SK-N-SH treated with all-trans-retinoic acid at 6 μM for 48 hours (cell line): Measurements from ENCODE around the gene SPAM1.

Experiments used
- ATAC-seq: fragments of 200-7000 bp; cut with Tn5 transposase; 3 replicates; pipeline ENCODE4 v1.9.1; 2020; ENCODE audit warnings: mild to moderate bottlenecking, moderate library complexity
- ARNTL ChIP-seq: fragments of 450-650 bp; formaldehyde crosslinking; IDR thresholded peaks from 2 replicates; pipeline ENCODE4 v1.5.0; 2020; ENCODE audit warnings: low read depth, mild to moderate bottlenecking, moderate library complexity, borderline replicate concordance
- BACH2 ChIP-seq: fragments of 250-450 bp; sonication (Bioruptor Pico); IDR thresholded peaks from 2 replicates; pipeline ENCODE4 v1.9.0; 2021; ENCODE audit warnings: mild to moderate bottlenecking, borderline replicate concordance
- CREB5 ChIP-seq: fragments of 250-450 bp; sonication (Bioruptor Pico); IDR thresholded peaks from 2 replicates; pipeline ENCODE4 v1.5.1; 2020; ENCODE audit warnings: low read depth, mild to moderate bottlenecking, moderate library complexity
- CSDC2 ChIP-seq: fragments of 250-450 bp; sonication (Bioruptor Pico); IDR thresholded peaks from 2 replicates; pipeline ENCODE4 v1.5.0; 2020; ENCODE audit warnings: mild to moderate bottlenecking, moderate library complexity
- CSRNP3 ChIP-seq: fragments of 250-450 bp; sonication (Bioruptor Pico); IDR thresholded peaks from 2 replicates; pipeline ENCODE4 v1.5.1; 2021; ENCODE audit warnings: mild to moderate bottlenecking, moderate library complexity
- ESRRG ChIP-seq: fragments of 250-450 bp; sonication (Bioruptor Pico); IDR thresholded peaks from 2 replicates; pipeline ENCODE4 v1.6.1; 2021; ENCODE audit warnings: mild to moderate bottlenecking
- ISL1 ChIP-seq: fragments of 250-450 bp; sonication (Bioruptor Pico); IDR thresholded peaks from 2 replicates; pipeline ENCODE4 v2.1.2; 2022; ENCODE audit warnings: mild to moderate bottlenecking, moderate library complexity
- OSR1 ChIP-seq: fragments of 250-450 bp; sonication (Bioruptor Pico); IDR thresholded peaks from 2 replicates; pipeline ENCODE4 v1.8.0; 2022; ENCODE audit warnings: moderate library complexity, mild to moderate bottlenecking, inconsistent platforms
- PATZ1 ChIP-seq: fragments of 250-450 bp; sonication (Bioruptor Pico); IDR thresholded peaks from 2 replicates; pipeline ENCODE4 v1.8.0; 2020; ENCODE audit warnings: mild to moderate bottlenecking, moderate library complexity, borderline replicate concordance
- PPARA ChIP-seq: fragments of 250-450 bp; sonication (Bioruptor Pico); IDR thresholded peaks from 2 replicates; pipeline ENCODE4 v1.5.0; 2020; ENCODE audit warnings: mild to moderate bottlenecking, borderline replicate concordance
- RARB ChIP-seq: fragments of 250-450 bp; sonication (Bioruptor Pico); IDR thresholded peaks from 2 replicates; pipeline ENCODE4 v1.8.0; 2021; ENCODE audit warnings: mild to moderate bottlenecking, moderate library complexity
- SNAI2 ChIP-seq: fragments of 250-450 bp; sonication (Bioruptor Pico); IDR thresholded peaks from 2 replicates; pipeline ENCODE4 v1.5.0; 2020; ENCODE audit warnings: mild to moderate bottlenecking, moderate library complexity
- TCF4 ChIP-seq: fragments of 250-450 bp; sonication (Bioruptor Pico); IDR thresholded peaks from 2 replicates; pipeline ENCODE4 v1.8.0; 2021; ENCODE audit warnings: mild to moderate bottlenecking, moderate library complexity, borderline replicate concordance
- TOX ChIP-seq: fragments of 250-450 bp; sonication (Bioruptor Pico); IDR thresholded peaks from 2 replicates; pipeline ENCODE4 v1.8.0; 2021; ENCODE audit warnings: mild to moderate bottlenecking, moderate library complexity, borderline replicate concordance
- TSHZ2 ChIP-seq: fragments of 250-450 bp; sonication (Bioruptor Pico); IDR thresholded peaks from 2 replicates; pipeline ENCODE4 v1.5.0; 2020; ENCODE audit warnings: mild to moderate bottlenecking, moderate library complexity
- ZC3H10 ChIP-seq: fragments of 250-450 bp; sonication (Bioruptor Pico); IDR thresholded peaks from 2 replicates; pipeline ENCODE4 v1.5.1; 2021; ENCODE audit warnings: mild to moderate bottlenecking, moderate library complexity
- ZFP3 ChIP-seq: fragments of 250-450 bp; sonication (Bioruptor Pico); IDR thresholded peaks from 2 replicates; pipeline ENCODE4 v1.5.0; 2020; ENCODE audit warnings: mild to moderate bottlenecking, moderate library complexity
- ZFP30 ChIP-seq: fragments of 450-650 bp; formaldehyde crosslinking; IDR thresholded peaks from 2 replicates; pipeline ENCODE4 v1.5.0; 2022; ENCODE audit warnings: mild to moderate bottlenecking, moderate library complexity
- ZNF70 ChIP-seq: fragments of 450-650 bp; formaldehyde crosslinking; IDR thresholded peaks from 2 replicates; pipeline ENCODE4 v1.5.0; 2020; ENCODE audit warnings: mild to moderate bottlenecking, moderate library complexity
- ZNF8 ChIP-seq: fragments of 450-650 bp; formaldehyde crosslinking; IDR thresholded peaks from 2 replicates; pipeline ENCODE4 v1.5.0; 2020; ENCODE audit warnings: mild to moderate bottlenecking, moderate library complexity

Gene SPAM1

GRCh38 chr7:123916240-123916724, 8.8 kb upstream of the SPAM1 start:
- no peak for TF ChIP-seq ESRRG (CRISPR knock-in tag)
- TF ChIP-seq SNAI2, result no peak
- TF ChIP-seq OSR1 (CRISPR knock-in tag), result no peak
- TF ChIP-seq RARB, result no peak
- no peak for TF ChIP-seq TCF4
- no peak for TF ChIP-seq ZC3H10
- no peak for TF ChIP-seq CSRNP3 (CRISPR knock-in tag)
- no peak for TF ChIP-seq ZFP3 (CRISPR knock-in tag)
- no peak for TF ChIP-seq ZNF70
- TF ChIP-seq CREB5 (CRISPR knock-in tag), result no peak
- TF ChIP-seq ISL1, result no peak
- no peak for TF ChIP-seq TOX
- no peak for TF ChIP-seq TSHZ2 (CRISPR knock-in tag)
- TF ChIP-seq, all 23 proteins: peak for 0
- ATAC-seq, result peak; percentile 78; the same call in 2 of the 3 replicates

GRCh38 chr7:123917878-123918277, 7.2 kb upstream of the SPAM1 start:
- no peak for ATAC-seq
- TF ChIP-seq TCF4, result no peak
- no peak for TF ChIP-seq RARB
- no peak for TF ChIP-seq ZFP3 (CRISPR knock-in tag)
- no peak for TF ChIP-seq SNAI2
- no peak for TF ChIP-seq ESRRG (CRISPR knock-in tag)
- no peak for TF ChIP-seq ZFP30 (CRISPR knock-in tag)
- TF ChIP-seq CSDC2 (CRISPR knock-in tag), result no peak
- no peak for TF ChIP-seq OSR1 (CRISPR knock-in tag)

- ATAC-seq, result no peak
- TF ChIP-seq ZFP3 (CRISPR knock-in tag) (no peak), ZFP30 (CRISPR knock-in tag) (no peak), TOX (no peak), BACH2 (no peak), RARB (no peak), OSR1 (CRISPR knock-in tag) (no peak), ZNF8 (no peak), ESRRG (CRISPR knock-in tag) (no peak), CREB5 (CRISPR knock-in tag) (no peak), PATZ1 (CRISPR knock-in tag) (no peak), ZC3H10 (no peak), TSHZ2 (CRISPR knock-in tag) (no peak), ARNTL (CRISPR knock-in tag) (no peak), PPARA (no peak), CSDC2 (CRISPR knock-in tag) (no peak), TCF4 (no peak), ISL1 (no peak)
These were observed 6.7 kb upstream of the SPAM1 start for GRCh38 chr7:123918309-123918708.
